Keratinocyte (primary cell): ENCODE results near the gene INPP4B. TPM values are rescaled to one million over a fixed set of nuclear protein-coding genes. Genes with fewer than 3 reads are reported as not detected.

Experiments used
- DNase-seq: peaks from one replicate; pipeline ENCODE4 v3.0.0-alpha.2; 2011; ENCODE audit warnings: low read depth, missing footprints, low spot score
- FAIRE-seq: peaks from 2 replicates; lab custom pipeline; 2011; peaks lifted over from hg19 to GRCh38; lab: Jason Lieb, UNC
- H2AFZ ChIP-seq: 2 replicates; pipeline ENCODE4 v1.6.0; 2012; ENCODE audit warnings: low read length, control low read depth, inconsistent platforms; ENCODE audit not compliant: control insufficient read depth
- H3K27ac ChIP-seq: 2 replicates; pipeline ENCODE4 v1.5.1; 2011; ENCODE audit warnings: low read length; ENCODE audit not compliant: control insufficient read depth, insufficient read depth
- H3K27me3 ChIP-seq: 3 replicates; pipeline ENCODE4 v1.6.0; 2011; ENCODE audit warnings: low read length; ENCODE audit not compliant: control insufficient read depth, insufficient read depth; ENCODE audit errors: extremely low read depth
- H3K36me3 ChIP-seq, 2 experiments: 2 replicates in 1 of 2; 3 replicates in 1 of 2; pipeline ENCODE4 v1.5.1; 2011; ENCODE audit warnings: low read length in 2 of 2, mild to moderate bottlenecking in 1 of 2; ENCODE audit not compliant: control insufficient read depth in 2 of 2, insufficient read depth in 2 of 2; ENCODE audit errors: extremely low read depth in 1 of 2
- H3K4me1 ChIP-seq: 3 replicates; pipeline ENCODE4 v1.5.1; 2011; ENCODE audit warnings: low read length; ENCODE audit not compliant: control insufficient read depth, insufficient read depth; ENCODE audit errors: extremely low read depth
- H3K4me2 ChIP-seq: 3 replicates; pipeline ENCODE4 v1.6.0; 2011; ENCODE audit warnings: low read depth, low read length; ENCODE audit not compliant: control insufficient read depth, insufficient read depth; ENCODE audit errors: extremely low read depth
- H3K4me3 ChIP-seq, 3 experiments: fragments of 200-600 bp in 1 of 3; sonication (generic) in 1 of 3; 2 replicates in 2 of 3; 3 replicates in 1 of 3; pipeline ENCODE4 v1.5.1; 2011 to 2016; ENCODE audit warnings: low read length in 3 of 3, mild to moderate bottlenecking in 3 of 3, control low read depth in 2 of 3, inconsistent platforms in 1 of 3, low read depth in 1 of 3, mixed read lengths in 1 of 3, mixed run types in 1 of 3, moderate library complexity in 1 of 3; ENCODE audit not compliant: control insufficient read depth in 2 of 3, insufficient read depth in 2 of 3; ENCODE audit errors: extremely low read depth in 1 of 3
- H3K79me2 ChIP-seq: 2 replicates; pipeline ENCODE4 v1.6.0; 2012; ENCODE audit warnings: low read length; ENCODE audit not compliant: control insufficient read depth, insufficient read depth
- H3K9ac ChIP-seq: 3 replicates; pipeline ENCODE4 v1.6.0; 2011; ENCODE audit warnings: low read length; ENCODE audit not compliant: control insufficient read depth, insufficient read depth; ENCODE audit errors: extremely low read depth
- H3K9me1 ChIP-seq: 3 replicates; pipeline ENCODE4 v1.6.0; 2011; ENCODE audit warnings: low read length; ENCODE audit not compliant: control insufficient read depth, insufficient read depth; ENCODE audit errors: extremely low read depth
- H3K9me3 ChIP-seq: 2 replicates; pipeline ENCODE4 v1.5.1; 2012; ENCODE audit warnings: low read depth, low read length; ENCODE audit not compliant: control insufficient read depth
- H4K20me1 ChIP-seq: 3 replicates; pipeline ENCODE4 v1.6.0; 2011; ENCODE audit warnings: low read length; ENCODE audit not compliant: control insufficient read depth, insufficient read depth; ENCODE audit errors: extremely low read depth
- EZH2 ChIP-seq: IDR thresholded peaks from one replicate; pipeline ENCODE4 v1.6.1; 2012; ENCODE audit warnings: inconsistent platforms, mild to moderate bottlenecking, low read length, moderate library complexity
- dilution Hi-C: fragments of 300-500 bp; cut with MboI; formaldehyde crosslinking; loops from one replicate; pipeline ENCODE4 v1.7.0; 2020; ENCODE audit warnings: low sequenced_read_pairs; ENCODE audit not compliant: extremely low pct_ligation_motif_present
- polyA plus RNA-seq, 5 experiments: library from polyadenylated mRNA; depleted of rRNA in 3 of 5; stranded (reverse) in 3 of 5; stranded (forward) in 1 of 5; unstranded in 1 of 5; fragments of >200 nt; gene quantifications; 1 replicate in 1 of 5; 2 replicates in 3 of 5; 3 replicates in 1 of 5; pipeline versions ENCODE4 v1.2.1 to v1.2.3, GENCODE V29; 2011 to 2012; ENCODE audit warnings: missing spikeins in 2 of 5, low read depth in 1 of 5, low replicate concordance in 1 of 5
- TF ChIP-seq, protein P1 (sequence below), 3 experiments: IDR thresholded peaks in 1 of 3; conservative IDR thresholded peaks in 1 of 3; optimal IDR thresholded peaks in 1 of 3; 2 replicates in 2 of 3; 3 replicates in 1 of 3; pipeline versions ENCODE3 to v1.5.1; 2011; ENCODE audit warnings: low read length in 3 of 3, mild to moderate bottlenecking in 3 of 3, moderate library complexity in 2 of 3, control low read depth in 1 of 3, inconsistent platforms in 1 of 3; ENCODE audit not compliant: insufficient read depth in 2 of 3; ENCODE audit errors: extremely low read depth in 1 of 3

The INPP4B gene
- polyA plus RNA-seq, 1 donor (not counting 4 experiments of a cell fraction or from before 2014, with no cell fraction given) = 50.2 TPM

DNA sequence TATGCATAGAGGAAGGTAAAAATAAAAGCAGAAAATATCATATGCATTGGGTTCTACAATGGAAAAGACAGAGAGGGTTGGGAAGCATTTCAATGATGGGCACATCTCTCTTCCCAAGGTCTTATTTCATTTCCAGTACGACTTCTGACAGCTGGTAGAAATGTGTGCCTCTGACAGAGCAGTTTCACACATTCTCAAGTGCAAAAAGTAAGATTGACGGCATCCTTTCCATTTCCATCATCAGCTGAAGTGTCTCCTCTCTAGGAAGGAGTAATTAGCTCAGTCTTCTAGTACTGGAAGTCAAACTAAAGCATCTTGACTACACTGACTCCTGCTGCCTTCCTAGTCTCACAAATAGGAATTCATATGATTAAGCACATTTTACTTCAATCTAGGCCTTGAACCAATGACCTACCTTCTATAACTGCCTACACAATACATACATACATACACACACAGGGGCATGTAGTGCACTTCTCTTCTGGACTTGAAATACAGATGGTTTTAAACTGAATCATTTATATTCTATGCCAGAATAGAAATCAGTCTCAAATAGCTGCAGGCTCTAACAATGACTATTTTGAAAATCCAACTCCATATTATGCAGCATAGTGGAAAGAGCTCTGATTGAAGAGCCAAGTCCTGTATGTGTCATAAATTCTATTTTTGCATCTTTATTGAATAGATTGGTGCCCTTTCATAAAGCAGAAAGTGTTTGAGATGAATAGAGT lies 473.4 kb downstream of the INPP4B start:
- H3K79me2 ChIP-seq = peaks cover 94% of the 10 kb centered on the region
- no peaks in the 10 kb centered on the region for H4K20me1 ChIP-seq
- H3K9ac ChIP-seq = no peak overlapping the region
- TF ChIP-seq, protein P1, sequence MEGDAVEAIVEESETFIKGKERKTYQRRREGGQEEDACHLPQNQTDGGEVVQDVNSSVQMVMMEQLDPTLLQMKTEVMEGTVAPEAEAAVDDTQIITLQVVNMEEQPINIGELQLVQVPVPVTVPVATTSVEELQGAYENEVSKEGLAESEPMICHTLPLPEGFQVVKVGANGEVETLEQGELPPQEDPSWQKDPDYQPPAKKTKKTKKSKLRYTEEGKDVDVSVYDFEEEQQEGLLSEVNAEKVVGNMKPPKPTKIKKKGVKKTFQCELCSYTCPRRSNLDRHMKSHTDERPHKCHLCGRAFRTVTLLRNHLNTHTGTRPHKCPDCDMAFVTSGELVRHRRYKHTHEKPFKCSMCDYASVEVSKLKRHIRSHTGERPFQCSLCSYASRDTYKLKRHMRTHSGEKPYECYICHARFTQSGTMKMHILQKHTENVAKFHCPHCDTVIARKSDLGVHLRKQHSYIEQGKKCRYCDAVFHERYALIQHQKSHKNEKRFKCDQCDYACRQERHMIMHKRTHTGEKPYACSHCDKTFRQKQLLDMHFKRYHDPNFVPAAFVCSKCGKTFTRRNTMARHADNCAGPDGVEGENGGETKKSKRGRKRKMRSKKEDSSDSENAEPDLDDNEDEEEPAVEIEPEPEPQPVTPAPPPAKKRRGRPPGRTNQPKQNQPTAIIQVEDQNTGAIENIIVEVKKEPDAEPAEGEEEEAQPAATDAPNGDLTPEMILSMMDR (optimal IDR thresholded peaks at IDR 0.05 in 1 of 3, IDR thresholded peaks at IDR 0.05 in 1 of 3, conservative IDR thresholded peaks at IDR 0.05 in 1 of 3; ENCODE audit: extremely low read depth in 1 of 3, insufficient read depth in 2 of 3, low read length in 3 of 3) = no peak
- no peak for TF ChIP-seq EZH2
- H3K4me1 ChIP-seq = peaks cover 45% of the 10 kb centered on the region
- H3K4me2 ChIP-seq = no peak overlapping the region
- H3K9me1 ChIP-seq = no peaks in the 10 kb centered on the region
- no peak overlapping the region for H3K4me3 ChIP-seq
- peak overlapping the region; percentile 29 for H3K27ac ChIP-seq
- FAIRE-seq (peak; percentile 67), DNase-seq (no peak)
- H3K27me3 ChIP-seq = no peaks in the 10 kb centered on the region
- H2AFZ ChIP-seq = no peak overlapping the region
- dilution Hi-C loops = no loop called here
- H3K9me3 ChIP-seq = peaks cover 2% of the 10 kb centered on the region
- H3K36me3 ChIP-seq = no peaks in the 10 kb centered on the region

DNA sequence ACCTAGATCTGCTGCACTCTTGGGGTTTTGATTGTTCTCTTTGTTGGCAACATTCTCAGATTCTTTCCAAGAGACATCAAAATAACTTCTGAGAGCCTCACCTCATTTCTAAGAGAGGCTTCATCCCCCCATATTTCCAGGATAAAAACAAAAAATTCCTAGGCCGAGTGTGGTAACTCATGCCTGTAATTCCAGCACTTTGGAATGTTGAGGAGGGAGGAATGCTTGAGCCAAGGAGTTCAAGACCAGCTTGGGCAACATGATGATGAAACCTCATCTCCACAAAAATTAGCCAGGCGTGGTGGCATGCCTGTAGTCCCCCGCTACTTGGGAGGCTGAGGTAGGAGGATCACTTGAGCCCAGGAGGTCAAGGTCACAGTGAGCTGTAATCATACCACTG lies 477.0 kb downstream of the INPP4B start:
- Histone ChIP-seq H3K4me3 (no peak overlapping the region), H3K4me1 (peaks cover 50% of the 10 kb centered on the region), H3K27me3 (no peaks in the 10 kb centered on the region), H3K27ac (peak overlapping the region; percentile 29), H3K9ac (no peak overlapping the region), H2AFZ (no peak overlapping the region), H4K20me1 (no peaks in the 10 kb centered on the region), H3K79me2 (peaks cover 94% of the 10 kb centered on the region), H3K9me1 (no peaks in the 10 kb centered on the region), H3K36me3 (no peaks in the 10 kb centered on the region), H3K9me3 (peaks cover 2% of the 10 kb centered on the region), H3K4me2 (peak overlapping the region; percentile 87)
- FAIRE-seq = no peak
- no peak for TF ChIP-seq EZH2
- TF ChIP-seq, protein P1 (optimal IDR thresholded peaks at IDR 0.05 in 1 of 3, IDR thresholded peaks at IDR 0.05 in 1 of 3, conservative IDR thresholded peaks at IDR 0.05 in 1 of 3; ENCODE audit: extremely low read depth in 1 of 3, insufficient read depth in 2 of 3, low read length in 3 of 3) = no peak
- no peak for DNase-seq
- dilution Hi-C loops = no loop called here
